ENCODE results near the gene MIPOL1. TPM values are rescaled to one million over a fixed set of nuclear protein-coding genes. Genes with fewer than 3 reads are reported as not detected.

The MIPOL1 gene
- total and polyA plus RNA-seq, 7 donors: 1.2 to 21.6 (median 11.7) TPM

DNA sequence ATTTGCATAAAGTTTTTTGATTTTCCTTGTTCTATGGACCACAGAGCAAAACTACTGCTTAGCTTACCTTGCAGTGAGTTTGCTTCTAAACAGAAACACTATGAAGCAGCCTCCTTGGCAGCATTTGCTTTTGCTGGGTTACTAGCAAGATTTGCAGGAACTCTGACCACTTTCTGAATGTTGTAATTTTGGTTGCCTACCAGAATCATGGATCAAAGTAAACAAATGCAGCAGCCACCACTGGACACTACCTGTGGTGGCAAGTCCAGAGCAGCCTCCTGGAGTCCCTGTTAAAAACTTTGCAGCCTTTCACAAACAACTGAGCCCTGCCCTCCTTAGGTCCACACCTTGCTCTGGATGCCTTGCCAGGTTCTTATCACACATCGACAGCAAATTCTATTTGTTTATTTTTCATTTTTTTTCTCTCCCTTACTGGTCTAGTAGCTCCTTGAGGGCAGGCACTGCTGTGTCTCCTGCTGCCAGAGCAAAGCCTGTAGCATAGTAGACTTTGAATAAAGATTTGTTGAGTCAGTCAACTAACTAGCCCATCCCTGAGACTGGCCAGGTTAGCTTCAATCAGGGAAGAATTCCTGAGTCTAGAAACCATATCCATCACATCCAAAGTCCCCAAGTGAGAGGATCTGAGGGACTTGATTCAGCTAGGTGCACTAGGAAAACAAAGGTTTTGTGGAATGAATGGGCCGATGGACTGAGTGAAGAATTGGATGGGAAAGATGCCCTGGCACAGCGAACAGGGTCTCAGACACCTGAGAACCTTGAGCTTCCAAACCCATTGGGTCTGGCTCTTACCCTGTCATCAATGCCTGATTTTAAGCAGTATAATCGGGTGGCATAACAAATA lies 403.4 kb downstream of the MIPOL1 start:
- Histone ChIP-seq H3K4me3 (no peak overlapping the region), H3K27me3 (peaks cover 50 to 99% (median 87%) of the 10 kb centered on the region in 3 donors), H3K27ac (no peak overlapping the region), H3K4me1 (peaks cover 0 to 27% (median 24%) of the 10 kb centered on the region in 4 donors), H3K36me3 (no peaks in the 10 kb centered on the region), H3K9me3 (no peaks in the 10 kb centered on the region)
- no peak for DNase-seq
- TF ChIP-seq, protein P1, sequence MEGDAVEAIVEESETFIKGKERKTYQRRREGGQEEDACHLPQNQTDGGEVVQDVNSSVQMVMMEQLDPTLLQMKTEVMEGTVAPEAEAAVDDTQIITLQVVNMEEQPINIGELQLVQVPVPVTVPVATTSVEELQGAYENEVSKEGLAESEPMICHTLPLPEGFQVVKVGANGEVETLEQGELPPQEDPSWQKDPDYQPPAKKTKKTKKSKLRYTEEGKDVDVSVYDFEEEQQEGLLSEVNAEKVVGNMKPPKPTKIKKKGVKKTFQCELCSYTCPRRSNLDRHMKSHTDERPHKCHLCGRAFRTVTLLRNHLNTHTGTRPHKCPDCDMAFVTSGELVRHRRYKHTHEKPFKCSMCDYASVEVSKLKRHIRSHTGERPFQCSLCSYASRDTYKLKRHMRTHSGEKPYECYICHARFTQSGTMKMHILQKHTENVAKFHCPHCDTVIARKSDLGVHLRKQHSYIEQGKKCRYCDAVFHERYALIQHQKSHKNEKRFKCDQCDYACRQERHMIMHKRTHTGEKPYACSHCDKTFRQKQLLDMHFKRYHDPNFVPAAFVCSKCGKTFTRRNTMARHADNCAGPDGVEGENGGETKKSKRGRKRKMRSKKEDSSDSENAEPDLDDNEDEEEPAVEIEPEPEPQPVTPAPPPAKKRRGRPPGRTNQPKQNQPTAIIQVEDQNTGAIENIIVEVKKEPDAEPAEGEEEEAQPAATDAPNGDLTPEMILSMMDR (IDR thresholded peaks at IDR 0.05): no peak
- TF ChIP-seq POLR2A (IDR thresholded peaks at IDR 0.05): no peak
- TF ChIP-seq POLR2AphosphoS5 (IDR thresholded peaks at IDR 0.05): no peak
- no peak for TF ChIP-seq EP300 (IDR thresholded peaks at IDR 0.05)
- WGBS, 2 donors: 52 to 57% methylated on average over 4 of the region's 4 CpGs
- intact Hi-C loops (cut with DNase I): no loop called here

DNA sequence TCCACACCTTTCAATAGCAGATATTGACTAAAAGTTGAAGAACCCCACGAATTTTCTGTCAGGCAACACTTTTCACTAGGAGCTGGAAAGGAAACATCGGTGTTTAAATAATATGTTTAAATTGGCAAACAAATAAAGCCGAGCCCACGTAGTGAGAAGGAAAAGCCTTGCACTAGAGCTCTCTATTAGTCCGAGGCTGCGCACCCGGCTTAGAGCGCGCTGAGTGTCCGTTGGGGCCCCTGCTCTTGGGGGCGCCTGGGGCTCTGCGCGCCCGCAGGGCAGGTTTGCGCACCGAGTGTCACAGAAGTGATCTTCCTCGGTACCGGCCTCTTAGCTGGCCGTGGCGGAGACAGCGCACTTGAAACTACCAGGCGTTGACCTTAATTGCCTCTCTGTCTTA lies 404.1 kb downstream of the MIPOL1 start:
- H3K36me3 ChIP-seq: no peaks in the 10 kb centered on the region
- no peaks in the 10 kb centered on the region for H3K9me3 ChIP-seq
- 23% methylated on average over 22 of the region's 22 CpGs for WGBS, 2 donors
- H3K4me3 ChIP-seq: no peak overlapping the region
- peaks cover 47 to 98% (median 79%) of the 10 kb centered on the region in 3 donors for H3K27me3 ChIP-seq
- no peak for DNase-seq
- no peak for TF ChIP-seq POLR2A (IDR thresholded peaks at IDR 0.05)
- TF ChIP-seq, protein P1 (IDR thresholded peaks at IDR 0.05): no peak
- no peak for TF ChIP-seq EP300 (IDR thresholded peaks at IDR 0.05)
- no peak for TF ChIP-seq POLR2AphosphoS5 (IDR thresholded peaks at IDR 0.05)
- peaks cover 0 to 24% (median 22%) of the 10 kb centered on the region in 4 donors for H3K4me1 ChIP-seq
- intact Hi-C loops (cut with DNase I): no loop called here
- H3K27ac ChIP-seq: no peak overlapping the region

Small RNA genes within 50 kb of the gene (small RNA-seq; reads per million reads assigned to genes)
- gene RNU6-273P (0 reads per million in 3 donors), gene RNU6-886P (0 reads per million in 3 donors)

Other genes starting within 250 kb of the MIPOL1 start
- 1 to 10 TPM in 3 of 4 donors, under 1 TPM in 1; 0.55 to 1.5 (median 1.1) TPM for gene SLC25A21, start 25.3 kb upstream of the MIPOL1 start, total RNA-seq
- gene SLC25A21, start 25.3 kb upstream of the MIPOL1 start, polyA plus RNA-seq: under 1 TPM in 1 of 3 donors, not detected in 2; 0.13 TPM